MCF 10A (cell line): ENCODE results near the gene TNFAIP1. TPM values are rescaled to one million over a fixed set of nuclear protein-coding genes. Genes with fewer than 3 reads are reported as not detected.
"Not testable (repeated sequence)": the region's sequence is repeated elsewhere in the genome, so short reads cannot be mapped to it uniquely, and the experiment has no call there.

Experiments used
- BruUV-seq: library from RNA; stranded (reverse); fragments of 400-500 nt; replicated peaks from 2 replicates; lab custom pipeline; 2021; lab: Mats Ljungman, UMichigan
- CTCF ChIA-PET: fragments of 300-600 bp; sonication (Branson Sonifier 250); formaldehyde crosslinking; extraction: SDS; loops from one replicate; lab custom pipeline; 2021; ENCODE audit warnings: antibody characterized with exemption, inconsistent platforms; lab: Yijun Ruan, JAX
- POLR2A ChIA-PET: fragments of 300-600, 350-650 bp; sonication (Branson Sonifier 250); formaldehyde crosslinking; extraction: SDS; loops from one replicate; lab custom pipeline; 2020; ENCODE audit warnings: antibody characterized with exemption, inconsistent platforms; lab: Yijun Ruan, JAX
- DNase-seq: peaks from one replicate; pipeline ENCODE4 v3.0.0-alpha.2; 2018; ENCODE audit not compliant: unreplicated experiment
- H3K27ac Mint-ChIP-seq: one replicate; pipeline ENCODE4 v1.8.0; 2022; ENCODE audit warnings: mild to moderate bottlenecking, low read depth, mixed read lengths; ENCODE audit not compliant: unreplicated experiment
- H3K27me3 Mint-ChIP-seq: one replicate; pipeline ENCODE4 v1.8.0; 2022; ENCODE audit warnings: mixed read lengths; ENCODE audit not compliant: insufficient read depth, unreplicated experiment
- H3K36me3 Mint-ChIP-seq: one replicate; pipeline ENCODE4 v1.8.0; 2022; ENCODE audit warnings: mild to moderate bottlenecking, moderate library complexity, mixed read lengths; ENCODE audit not compliant: insufficient read depth, unreplicated experiment
- H3K4me1 Mint-ChIP-seq: one replicate; pipeline ENCODE4 v1.8.0; 2022; ENCODE audit warnings: mixed read lengths; ENCODE audit not compliant: insufficient read depth, unreplicated experiment
- H3K4me3 Mint-ChIP-seq: one replicate; pipeline ENCODE4 v1.8.0; 2022; ENCODE audit warnings: mild to moderate bottlenecking, moderate library complexity, mixed read lengths; ENCODE audit not compliant: unreplicated experiment
- H3K9me3 Mint-ChIP-seq: one replicate; pipeline ENCODE4 v1.8.0; 2022; ENCODE audit warnings: mixed read lengths; ENCODE audit not compliant: unreplicated experiment
- intact Hi-C: fragments of 100-400 bp; cut with micrococcal nuclease; formaldehyde crosslinking; loops from 2 replicates; pipeline ENCODE4 v1.14.1; 2022
- total RNA-seq: library from RNA; stranded (reverse); gene quantifications from 2 replicates; pipeline ENCODE4 v1.2.3, GENCODE V29; 2022
- TF ChIP-seq, protein P1 (sequence below): fragments of 200-600 bp; IDR thresholded peaks from one replicate; pipeline ENCODE4 v1.8.0; 2022; ENCODE audit warnings: antibody characterized with exemption, mild to moderate bottlenecking; ENCODE audit not compliant: unreplicated experiment

TNFAIP1 gene
- total RNA-seq, 1 experiment from 2014 or later: 65.0 TPM

DNA sequence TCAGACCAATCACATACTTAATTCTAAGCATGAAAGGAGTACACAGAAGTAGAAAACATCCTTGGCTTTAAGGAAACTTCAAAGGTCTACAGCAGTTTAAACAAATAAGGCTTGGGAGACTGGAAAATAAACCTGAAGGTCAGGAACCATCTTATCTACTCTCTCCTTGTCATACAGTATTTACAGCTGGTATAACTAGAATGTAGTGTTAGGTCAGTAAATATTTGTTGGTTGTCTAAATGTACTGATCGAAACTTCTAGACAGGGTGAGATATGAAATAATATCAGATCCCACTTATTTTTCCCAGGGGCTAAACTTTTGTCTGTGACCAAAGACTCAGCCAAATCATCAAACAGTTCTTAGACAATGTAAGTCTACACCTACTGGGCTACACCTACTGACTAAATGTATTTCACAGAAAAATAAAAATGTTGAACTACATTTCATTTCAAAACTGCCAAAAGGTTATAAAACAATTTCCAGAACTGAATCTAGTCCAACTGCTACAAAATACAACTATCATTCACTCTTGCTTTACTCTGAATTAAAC, 43.7 kb upstream of the TNFAIP1 start:
- Mint-ChIP-seq H3K4me3 (no peak overlapping the region), H3K4me1 (no peaks in the 10 kb centered on the region), H3K27ac (no peak overlapping the region), H3K36me3 (no peaks in the 10 kb centered on the region), H3K27me3 (no peaks in the 10 kb centered on the region), H3K9me3 (no peaks in the 10 kb centered on the region)
- ChIA-PET POLR2A (no interaction called here), CTCF (no interaction called here)
- intact Hi-C loops: no loop called here
- DNase-seq: no peak
- TF ChIP-seq, protein P1, sequence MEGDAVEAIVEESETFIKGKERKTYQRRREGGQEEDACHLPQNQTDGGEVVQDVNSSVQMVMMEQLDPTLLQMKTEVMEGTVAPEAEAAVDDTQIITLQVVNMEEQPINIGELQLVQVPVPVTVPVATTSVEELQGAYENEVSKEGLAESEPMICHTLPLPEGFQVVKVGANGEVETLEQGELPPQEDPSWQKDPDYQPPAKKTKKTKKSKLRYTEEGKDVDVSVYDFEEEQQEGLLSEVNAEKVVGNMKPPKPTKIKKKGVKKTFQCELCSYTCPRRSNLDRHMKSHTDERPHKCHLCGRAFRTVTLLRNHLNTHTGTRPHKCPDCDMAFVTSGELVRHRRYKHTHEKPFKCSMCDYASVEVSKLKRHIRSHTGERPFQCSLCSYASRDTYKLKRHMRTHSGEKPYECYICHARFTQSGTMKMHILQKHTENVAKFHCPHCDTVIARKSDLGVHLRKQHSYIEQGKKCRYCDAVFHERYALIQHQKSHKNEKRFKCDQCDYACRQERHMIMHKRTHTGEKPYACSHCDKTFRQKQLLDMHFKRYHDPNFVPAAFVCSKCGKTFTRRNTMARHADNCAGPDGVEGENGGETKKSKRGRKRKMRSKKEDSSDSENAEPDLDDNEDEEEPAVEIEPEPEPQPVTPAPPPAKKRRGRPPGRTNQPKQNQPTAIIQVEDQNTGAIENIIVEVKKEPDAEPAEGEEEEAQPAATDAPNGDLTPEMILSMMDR: no peak
- BruUV-seq: no TSS peak

DNA sequence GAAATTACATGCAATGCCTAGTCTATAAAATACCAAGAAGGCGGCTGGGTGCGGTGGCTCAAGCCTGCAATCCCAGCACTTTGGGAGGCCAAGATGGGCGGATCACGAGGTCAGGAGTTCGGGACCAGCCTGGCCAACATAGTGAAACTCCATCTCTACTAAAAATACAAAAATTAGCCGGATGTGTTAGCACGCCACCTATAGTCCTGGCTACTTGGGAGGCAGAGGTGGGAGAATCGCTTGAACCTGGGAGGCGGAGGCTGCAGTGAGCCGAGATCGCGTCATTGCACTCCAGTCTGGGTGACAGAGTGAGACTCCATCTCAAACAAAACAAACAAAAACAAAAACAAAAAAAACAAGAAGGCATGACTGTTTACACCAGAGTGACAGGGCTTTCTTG, 42.7 kb upstream of the TNFAIP1 start:
- H3K4me3 Mint-ChIP-seq, H3K27ac Mint-ChIP-seq, POLR2A ChIA-PET, intact Hi-C loops, H3K36me3 Mint-ChIP-seq, BruUV-seq, DNase-seq, H3K4me1 Mint-ChIP-seq, CTCF ChIA-PET, H3K9me3 Mint-ChIP-seq, H3K27me3 Mint-ChIP-seq: not testable (repeated sequence)

DNA sequence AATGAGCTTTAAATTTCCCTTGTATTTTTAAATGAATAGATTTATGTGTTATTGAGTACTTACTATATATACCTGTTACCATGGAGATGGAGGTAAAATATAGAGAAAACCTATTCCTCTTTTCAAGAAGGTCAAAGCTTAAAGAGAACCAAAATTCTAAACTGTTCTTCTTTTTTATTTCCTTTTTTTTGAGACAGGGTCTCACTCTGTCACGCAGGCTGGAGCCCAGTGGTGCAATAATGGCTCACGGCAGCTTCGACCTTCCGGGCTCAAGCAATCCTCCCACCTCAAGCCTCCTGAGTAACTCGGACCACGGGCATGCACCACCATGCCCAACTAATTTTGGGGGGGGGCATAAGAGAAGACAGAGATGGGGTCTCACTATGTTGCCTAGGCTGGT, 41.6 kb upstream of the TNFAIP1 start:
- no peak for DNase-seq
- POLR2A ChIA-PET: no interaction called here
- BruUV-seq: no TSS peak
- TF ChIP-seq, protein P1: no peak
- no peaks in the 10 kb centered on the region for H3K27me3 Mint-ChIP-seq
- intact Hi-C loops: no loop called here
- no peaks in the 10 kb centered on the region for H3K9me3 Mint-ChIP-seq
- no peaks in the 10 kb centered on the region for H3K4me1 Mint-ChIP-seq
- no peak overlapping the region for H3K4me3 Mint-ChIP-seq
- CTCF ChIA-PET: interaction anchor here (0.7 to 0.9 kb wide), 2 partner anchors 43 to 259 kb away, joined by 3 read pairs; no protein-coding TSS in a partner anchor
- no peaks in the 10 kb centered on the region for H3K36me3 Mint-ChIP-seq
- H3K27ac Mint-ChIP-seq: no peak overlapping the region

DNA sequence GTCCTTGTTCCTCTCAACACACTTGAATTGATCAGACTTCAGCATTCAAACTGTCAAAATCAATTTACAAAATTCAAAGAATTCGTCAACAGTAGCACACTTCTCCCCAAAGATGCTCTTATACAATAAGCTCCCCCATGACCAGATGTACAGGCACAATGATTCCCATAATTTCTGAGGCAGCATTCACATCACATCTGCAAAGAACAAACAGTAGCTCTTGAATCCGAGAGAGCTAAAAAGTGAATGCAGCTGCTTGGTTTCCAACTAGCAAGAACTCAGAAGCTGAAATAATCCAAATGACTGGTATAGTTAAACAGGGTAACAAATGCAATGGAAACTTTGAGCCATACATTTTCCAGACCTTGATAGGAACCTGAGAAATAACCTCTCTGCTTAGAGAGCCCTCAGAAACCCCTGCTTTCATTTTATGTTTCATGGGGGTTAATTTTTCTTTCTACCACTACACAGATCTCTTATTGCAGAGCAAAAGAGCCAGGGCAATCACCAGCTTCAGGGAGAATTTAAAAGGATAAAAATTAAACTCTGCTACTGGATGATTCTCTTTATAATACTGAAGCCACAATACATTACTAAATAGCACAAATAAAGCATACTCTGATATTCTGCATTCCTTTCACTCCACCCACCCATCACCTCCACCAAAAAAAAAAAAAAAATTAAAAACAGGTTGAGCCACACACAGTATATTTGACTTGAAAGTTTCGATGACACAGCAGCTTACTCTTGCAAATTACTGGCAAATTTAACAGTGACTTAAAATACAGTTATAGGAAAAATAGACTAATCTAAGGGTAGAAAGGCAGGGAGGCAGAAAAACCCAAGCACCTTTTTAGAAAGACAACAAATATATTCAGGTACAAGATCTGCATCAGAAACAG, 39.6 kb upstream of the TNFAIP1 start:
- Mint-ChIP-seq H3K9me3 (no peaks in the 10 kb centered on the region), H3K27ac (no peak overlapping the region), H3K4me1 (no peaks in the 10 kb centered on the region), H3K4me3 (no peak overlapping the region), H3K27me3 (no peaks in the 10 kb centered on the region), H3K36me3 (no peaks in the 10 kb centered on the region)
- intact Hi-C loops: no loop called here
- DNase-seq: no peak
- ChIA-PET POLR2A (interaction anchor here (0.7 to 1.3 kb wide), 2 partner anchors 9 to 11 kb away, joined by 3 read pairs; no protein-coding TSS in a partner anchor), CTCF (no interaction called here)
- BruUV-seq: no TSS peak
- TF ChIP-seq, protein P1: no peak
